K562 (cell line): ENCODE results near the gene MEIS1. TPM values are rescaled to one million over a fixed set of nuclear protein-coding genes. Genes with fewer than 3 reads are reported as not detected.

ENCODE experiments used
- ARNT ChIP-seq, 2 experiments: fragments of 450-650 bp; IDR thresholded peaks; 2 replicates each; pipeline ENCODE4 v1.6.1; 2016; ENCODE audit warnings: mild to moderate bottlenecking in 1 of 2
- ATF7 ChIP-seq: fragments of 450-650 bp; IDR thresholded peaks from 2 replicates; pipeline ENCODE4 v1.7.1; 2014; ENCODE audit warnings: mild to moderate bottlenecking, moderate library complexity
- DIDO1 ChIP-seq: fragments of 450-650 bp; IDR thresholded peaks from 2 replicates; pipeline ENCODE4 v1.6.1; 2016; ENCODE audit warnings: low read depth, missing biosample characterization, missing genetic modification characterization
- EGR1 ChIP-seq: fragments of 450-650 bp; conservative IDR thresholded peaks from 2 replicates; pipeline ENCODE4 v1.6.1; 2017; ENCODE audit warnings: mild to moderate bottlenecking
- FOS ChIP-seq: IDR thresholded peaks from 3 replicates; pipeline ENCODE4 v1.6.1; 2011; ENCODE audit not compliant: insufficient read length; ENCODE audit errors: extremely low read depth
- HEY1 ChIP-seq: fragments of 250-450 bp; sonication (Bioruptor Pico); IDR thresholded peaks from 2 replicates; pipeline ENCODE4 v1.5.0; 2020; ENCODE audit warnings: mild to moderate bottlenecking, moderate library complexity, borderline replicate concordance
- RFX5 ChIP-seq: IDR thresholded peaks from 2 replicates; pipeline ENCODE4 v1.6.1; 2011; ENCODE audit warnings: low read depth, mild to moderate bottlenecking, improper control_type of control experiment, low read length
- SMARCC2 ChIP-seq: fragments of 450-650 bp; IDR thresholded peaks from 2 replicates; pipeline ENCODE4 v1.6.1; 2017; ENCODE audit warnings: antibody characterized with exemption, moderate library complexity, mild to moderate bottlenecking, low read depth
- STAG1 ChIP-seq: sonication (generic); formaldehyde crosslinking; IDR thresholded peaks from 2 replicates; pipeline ENCODE4 v1.5.0; 2020; ENCODE audit warnings: missing genetic modification reagents, borderline replicate concordance
- STAT5A ChIP-seq: IDR thresholded peaks from 2 replicates; pipeline ENCODE4 v1.6.1; 2012; ENCODE audit warnings: low read length, inconsistent platforms, borderline replicate concordance
- TAF7 ChIP-seq: fragments of 450-650 bp; IDR thresholded peaks from 2 replicates; pipeline ENCODE4 v1.6.1; 2016; ENCODE audit warnings: missing genetic modification characterization, missing compliant biosample characterization
- TBL1XR1 ChIP-seq, 2 experiments: IDR thresholded peaks; 2 replicates each; pipeline ENCODE4 v1.6.1; 2012; ENCODE audit warnings: improper control_type of control experiment in 2 of 2, low read length in 2 of 2, mild to moderate bottlenecking in 1 of 2
- U2AF1 ChIP-seq: fragments of 200-400 bp; formaldehyde crosslinking; optimal IDR thresholded peaks from 2 replicates; pipeline ENCODE3; 2017; ENCODE audit warnings: mild to moderate bottlenecking, low read depth, low read length, moderate library complexity
- polyA plus RNA-seq, 8 experiments: library from polyadenylated mRNA; depleted of rRNA in 4 of 8; stranded (reverse) in 5 of 8; unstranded in 3 of 8; fragments of >200 nt; fragmentation: Nextera tagmentation in 2 of 8; fragmentation: Illumina TruSeq in 1 of 8; extraction: Ambion mirVana in 2 of 8; extraction: Trizol in 1 of 8; gene quantifications; 2 replicates each; pipeline versions ENCODE4 v1.2.1 to v1.2.3, GENCODE V29; 2011 to 2014; ENCODE audit warnings: inconsistent platforms in 1 of 8, missing spikeins in 1 of 8
- total RNA-seq, 7 experiments: library from RNA; depleted of rRNA in 6 of 7; stranded (reverse); fragments of >200 nt in 6 of 7; fragmentation: Illumina TruSeq in 2 of 7; extraction: Trizol in 2 of 7; gene quantifications; 2 replicates each; pipeline versions ENCODE4 v1.2.1 to v1.2.3, GENCODE V29; 2011 to 2021; ENCODE audit warnings: low replicate concordance in 1 of 7
- TF ChIP-seq, protein P1 (sequence below), 2 experiments: fragments of 450-650 bp in 1 of 2; sonication (generic) in 1 of 2; formaldehyde crosslinking in 1 of 2; IDR thresholded peaks in 1 of 2; conservative IDR thresholded peaks in 1 of 2; 2 replicates each; pipeline versions ENCODE4 v1.6.1 to v1.8.1; 2016 to 2023; ENCODE audit warnings: mild to moderate bottlenecking in 2 of 2, moderate library complexity in 2 of 2, inconsistent platforms in 1 of 2, missing genetic modification reagents in 1 of 2
- TF ChIP-seq, protein P2 (sequence below), 2 experiments: fragments of 450-650 bp; formaldehyde crosslinking in 1 of 2; IDR thresholded peaks; 2 replicates each; pipeline versions ENCODE4 v1.4.0 to v1.6.1; 2014 to 2020; ENCODE audit warnings: mild to moderate bottlenecking in 2 of 2, borderline replicate concordance in 1 of 2, low read depth in 1 of 2
- TF ChIP-seq, protein P3 (sequence below): sonication (generic); formaldehyde crosslinking; IDR thresholded peaks from 2 replicates; pipeline ENCODE4 v1.8.0; 2022; ENCODE audit warnings: missing genetic modification reagents, mild to moderate bottlenecking, moderate library complexity, borderline replicate concordance

MEIS1 gene
- total and polyA plus RNA-seq, 9 of the 15 experiments (the other 6 are each of a cell fraction or from before 2014, with no cell fraction given), result 2.3 to 9.0 (median 5.9) TPM

DNA sequence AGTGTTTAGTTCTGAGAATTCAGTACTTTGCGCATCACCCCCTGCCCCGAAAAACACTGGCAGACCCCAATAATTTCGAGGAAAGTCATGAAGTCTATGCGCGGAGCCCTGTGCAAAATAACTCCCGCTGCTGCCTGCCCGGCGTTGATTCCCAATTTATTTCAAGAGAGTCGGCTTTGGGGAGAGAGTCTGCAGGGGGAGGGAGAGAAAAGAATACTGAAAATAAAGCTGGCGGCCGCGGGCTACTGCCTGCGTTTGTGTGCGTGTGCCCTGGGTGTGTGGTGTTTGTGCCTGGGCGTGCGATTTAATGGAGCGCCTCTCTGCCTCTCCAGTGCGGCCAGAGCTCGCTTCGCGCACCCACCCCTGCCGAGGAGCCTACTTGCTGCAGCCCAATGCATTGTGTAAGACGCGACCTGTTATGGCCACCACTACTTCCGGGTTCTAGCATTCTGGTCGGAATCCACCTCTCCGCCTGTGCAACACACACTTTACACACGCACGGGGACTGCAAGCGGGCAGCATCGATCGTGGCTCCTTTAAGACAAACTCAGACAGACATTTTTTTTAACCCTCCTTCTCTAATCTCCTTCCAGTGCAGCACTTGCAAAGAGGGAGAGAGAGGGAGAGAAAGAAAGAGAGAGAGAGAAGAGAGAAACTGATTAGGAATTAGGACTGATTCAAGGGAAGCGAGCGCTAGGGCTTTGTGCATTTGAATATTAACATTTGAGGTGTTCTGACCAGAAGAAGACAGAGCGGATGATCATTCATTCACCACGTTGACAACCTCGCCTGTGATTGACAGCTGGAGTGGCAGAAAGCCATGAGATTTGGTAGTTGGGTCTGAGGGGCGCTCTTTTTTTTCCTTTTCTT is at the start of gene MEIS1 (continued):
- TF ChIP-seq RFX5, result peak; percentile 63; the same call in 1 of the 2 replicates
- TF ChIP-seq, protein P1, sequence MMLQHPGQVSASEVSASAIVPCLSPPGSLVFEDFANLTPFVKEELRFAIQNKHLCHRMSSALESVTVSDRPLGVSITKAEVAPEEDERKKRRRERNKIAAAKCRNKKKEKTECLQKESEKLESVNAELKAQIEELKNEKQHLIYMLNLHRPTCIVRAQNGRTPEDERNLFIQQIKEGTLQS (IDR thresholded peaks at IDR 0.05), result peak; percentile 23; the same call in 1 of the 2 replicates
- TF ChIP-seq, protein P1 (CRISPR knock-in tag; conservative IDR thresholded peaks at IDR 0.05), result no peak; the same call in 1 of the 2 replicates
- TF ChIP-seq, protein P2, sequence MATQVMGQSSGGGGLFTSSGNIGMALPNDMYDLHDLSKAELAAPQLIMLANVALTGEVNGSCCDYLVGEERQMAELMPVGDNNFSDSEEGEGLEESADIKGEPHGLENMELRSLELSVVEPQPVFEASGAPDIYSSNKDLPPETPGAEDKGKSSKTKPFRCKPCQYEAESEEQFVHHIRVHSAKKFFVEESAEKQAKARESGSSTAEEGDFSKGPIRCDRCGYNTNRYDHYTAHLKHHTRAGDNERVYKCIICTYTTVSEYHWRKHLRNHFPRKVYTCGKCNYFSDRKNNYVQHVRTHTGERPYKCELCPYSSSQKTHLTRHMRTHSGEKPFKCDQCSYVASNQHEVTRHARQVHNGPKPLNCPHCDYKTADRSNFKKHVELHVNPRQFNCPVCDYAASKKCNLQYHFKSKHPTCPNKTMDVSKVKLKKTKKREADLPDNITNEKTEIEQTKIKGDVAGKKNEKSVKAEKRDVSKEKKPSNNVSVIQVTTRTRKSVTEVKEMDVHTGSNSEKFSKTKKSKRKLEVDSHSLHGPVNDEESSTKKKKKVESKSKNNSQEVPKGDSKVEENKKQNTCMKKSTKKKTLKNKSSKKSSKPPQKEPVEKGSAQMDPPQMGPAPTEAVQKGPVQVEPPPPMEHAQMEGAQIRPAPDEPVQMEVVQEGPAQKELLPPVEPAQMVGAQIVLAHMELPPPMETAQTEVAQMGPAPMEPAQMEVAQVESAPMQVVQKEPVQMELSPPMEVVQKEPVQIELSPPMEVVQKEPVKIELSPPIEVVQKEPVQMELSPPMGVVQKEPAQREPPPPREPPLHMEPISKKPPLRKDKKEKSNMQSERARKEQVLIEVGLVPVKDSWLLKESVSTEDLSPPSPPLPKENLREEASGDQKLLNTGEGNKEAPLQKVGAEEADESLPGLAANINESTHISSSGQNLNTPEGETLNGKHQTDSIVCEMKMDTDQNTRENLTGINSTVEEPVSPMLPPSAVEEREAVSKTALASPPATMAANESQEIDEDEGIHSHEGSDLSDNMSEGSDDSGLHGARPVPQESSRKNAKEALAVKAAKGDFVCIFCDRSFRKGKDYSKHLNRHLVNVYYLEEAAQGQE (IDR thresholded peaks at IDR 0.05; ENCODE audit: borderline replicate concordance), result 0 out of 2 replicates have a peak, but pooled peaks have one; percentile 17
- TF ChIP-seq, protein P2 (CRISPR knock-in tag; IDR thresholded peaks at IDR 0.05; ENCODE audit: low read depth), result no peak
- TF ChIP-seq STAG1 (CRISPR knock-in tag), result no peak
- no peak for TF ChIP-seq STAT5A
- TF ChIP-seq HEY1, result peak; percentile 51; the same call in 1 of the 2 replicates
- TF ChIP-seq U2AF1, result no peak
- TF ChIP-seq DIDO1 (tag), result 0 out of 2 replicates have a peak, but pooled peaks have one; percentile 69
- peak; percentile 93 for TF ChIP-seq TAF7 (tag)
- TF ChIP-seq ATF7, result peak; percentile 98
- TF ChIP-seq, protein P3, sequence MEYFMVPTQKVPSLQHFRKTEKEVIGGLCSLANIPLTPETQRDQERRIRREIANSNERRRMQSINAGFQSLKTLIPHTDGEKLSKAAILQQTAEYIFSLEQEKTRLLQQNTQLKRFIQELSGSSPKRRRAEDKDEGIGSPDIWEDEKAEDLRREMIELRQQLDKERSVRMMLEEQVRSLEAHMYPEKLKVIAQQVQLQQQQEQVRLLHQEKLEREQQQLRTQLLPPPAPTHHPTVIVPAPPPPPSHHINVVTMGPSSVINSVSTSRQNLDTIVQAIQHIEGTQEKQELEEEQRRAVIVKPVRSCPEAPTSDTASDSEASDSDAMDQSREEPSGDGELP (CRISPR knock-in tag), result peak; percentile 68; the same call in 1 of the 2 replicates
- TF ChIP-seq FOS, result no peak
- TF ChIP-seq SMARCC2, result no peak
- 0 out of 4 replicates have a peak, but pooled peaks of 1 of the 2 experiments have one; percentile 44 for TF ChIP-seq ARNT (IDR thresholded peaks at IDR 0.05)
- TF ChIP-seq TBL1XR1 (IDR thresholded peaks at IDR 0.05; ENCODE audit: low read length in 2 of 2), result peak in 1 of 2 experiments; percentile 63; a peak in 2 of 4 replicates
- no peak for TF ChIP-seq EGR1
